ENCODE results near the gene DCC. TPM values are rescaled to one million over a fixed set of nuclear protein-coding genes. Genes with fewer than 3 reads are reported as not detected.

Gene DCC
- total RNA-seq, 2 experiments from 2014 or later = not detected

DNA sequence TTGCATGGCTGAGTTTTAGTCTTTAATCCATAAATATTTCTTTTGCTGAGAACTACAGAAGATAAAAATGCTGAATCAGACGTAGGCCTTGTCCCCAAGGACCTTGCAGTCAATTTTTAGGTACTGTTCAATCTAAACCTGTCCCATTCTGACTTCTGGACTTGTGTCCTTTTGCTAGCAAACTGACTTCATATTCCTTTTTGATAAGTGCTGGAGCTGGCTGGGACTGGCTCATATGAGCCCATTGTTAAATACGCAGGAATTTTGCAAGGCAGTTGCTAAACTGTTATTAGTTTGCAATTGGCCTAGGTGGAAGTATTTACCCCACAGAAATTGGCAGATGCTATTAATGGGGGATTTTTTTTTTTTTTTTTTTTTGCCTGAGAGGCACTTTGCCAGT is 941.4 kb downstream of the DCC start:
- Mint-ChIP-seq H3K27me3 (no peaks in the 10 kb centered on the region), H3K36me3 (ENCODE audit: low read depth) (no peaks in the 10 kb centered on the region), H3K4me1 (ENCODE audit: low read depth) (no peaks in the 10 kb centered on the region), H3K9me3 (peaks cover 12% of the 10 kb centered on the region), H3K27ac (no peak overlapping the region), H3K4me3 (no peak overlapping the region)
- no peak overlapping the region for H3K4me3 ChIP-seq (ENCODE audit: low read length)
- H3K27ac ChIP-seq (ENCODE audit: low read depth in 1 of 2, low read length in 2 of 2) = no peak overlapping the region
- no peaks in the 10 kb centered on the region for H3K27me3 ChIP-seq (ENCODE audit: control insufficient read depth in 1 of 2, insufficient read depth in 2 of 2, low read length in 2 of 2)
- no peak for TF ChIP-seq CTCF (IDR thresholded peaks at IDR 0.05)
- H3K9me3 ChIP-seq (ENCODE audit: control insufficient read depth in 1 of 2, insufficient read depth in 1 of 2, low read length in 2 of 2) = peaks cover 5 to 7% of the 10 kb centered on the region in 2 experiments
- H3K36me3 ChIP-seq (ENCODE audit: insufficient read depth, low read length) = no peaks in the 10 kb centered on the region
- ChIA-PET POLR2A (no interaction called here), CTCF (interaction anchor here (0.7 kb wide), 1 partner anchor 193 kb away, joined by 3 read pairs; no protein-coding TSS in a partner anchor)
- DNase-seq = no peak
- no peak for ATAC-seq (ENCODE audit: poor library complexity)
- intact Hi-C loops (cut with DNase I, micrococcal nuclease) = no loop called here
- no peaks in the 10 kb centered on the region for H3K4me1 ChIP-seq (ENCODE audit: insufficient read depth, low read length)

DNA sequence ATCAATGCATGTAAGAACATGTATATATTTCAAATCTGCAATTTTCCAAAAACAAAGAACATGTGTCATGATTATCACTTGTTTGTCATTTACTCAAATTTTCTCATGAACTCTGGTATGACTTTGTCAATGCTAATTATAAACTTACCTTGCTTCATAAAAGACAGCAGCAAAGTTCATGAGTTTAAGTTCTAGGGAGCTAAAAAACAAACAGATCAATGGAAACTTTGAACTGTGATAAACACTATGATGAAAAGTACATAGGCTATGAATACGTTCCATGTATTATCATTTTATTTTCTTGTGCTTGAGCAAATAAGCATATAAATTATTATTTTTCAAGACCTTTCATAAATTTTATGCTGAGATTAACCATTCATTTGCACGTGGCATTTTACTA is 943.7 kb downstream of the DCC start:
- POLR2A ChIA-PET = no interaction called here
- no peak overlapping the region for H3K4me3 ChIP-seq (ENCODE audit: low read length)
- Mint-ChIP-seq H3K9me3 (peaks cover 9% of the 10 kb centered on the region), H3K36me3 (ENCODE audit: low read depth) (no peaks in the 10 kb centered on the region), H3K27ac (no peak overlapping the region), H3K4me3 (no peak overlapping the region), H3K4me1 (ENCODE audit: low read depth) (no peaks in the 10 kb centered on the region), H3K27me3 (no peaks in the 10 kb centered on the region)
- no peaks in the 10 kb centered on the region for H3K4me1 ChIP-seq (ENCODE audit: insufficient read depth, low read length)
- peaks cover 5 to 7% of the 10 kb centered on the region in 2 experiments for H3K9me3 ChIP-seq (ENCODE audit: control insufficient read depth in 1 of 2, insufficient read depth in 1 of 2, low read length in 2 of 2)
- no peak for DNase-seq
- ATAC-seq (ENCODE audit: poor library complexity) = no peak
- intact Hi-C loops (cut with DNase I, micrococcal nuclease) = no loop called here
- TF ChIP-seq CTCF (IDR thresholded peaks at IDR 0.05) = no peak
- CTCF ChIA-PET = no interaction called here
- H3K27me3 ChIP-seq (ENCODE audit: control insufficient read depth in 1 of 2, insufficient read depth in 2 of 2, low read length in 2 of 2) = no peaks in the 10 kb centered on the region
- no peaks in the 10 kb centered on the region for H3K36me3 ChIP-seq (ENCODE audit: insufficient read depth, low read length)
- H3K27ac ChIP-seq (ENCODE audit: low read depth in 1 of 2, low read length in 2 of 2) = no peak overlapping the region

DNA sequence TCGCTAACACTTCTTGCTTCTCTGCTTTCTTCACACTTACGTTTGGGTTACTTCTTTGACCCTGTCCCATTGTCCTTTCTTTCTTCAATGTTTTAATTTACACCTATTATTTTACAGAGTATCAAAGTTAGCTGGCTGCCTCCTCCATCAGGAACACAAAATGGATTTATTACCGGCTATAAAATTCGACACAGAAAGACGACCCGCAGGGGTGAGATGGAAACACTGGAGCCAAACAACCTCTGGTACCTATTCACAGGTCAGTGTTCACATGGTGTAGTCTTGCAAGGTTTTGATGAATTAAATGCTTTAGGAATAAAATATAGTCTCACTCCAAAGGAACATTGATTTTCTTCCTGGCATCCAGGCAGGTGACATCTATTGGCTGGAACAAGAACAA is 965.5 kb downstream of the DCC start:
- no peaks in the 10 kb centered on the region for H3K9me3 ChIP-seq (ENCODE audit: control insufficient read depth in 1 of 2, insufficient read depth in 1 of 2, low read length in 2 of 2)
- H3K27me3 ChIP-seq (ENCODE audit: control insufficient read depth in 1 of 2, insufficient read depth in 2 of 2, low read length in 2 of 2) = no peaks in the 10 kb centered on the region
- CTCF ChIA-PET = no interaction called here
- no peak for DNase-seq
- Mint-ChIP-seq H3K27ac (no peak overlapping the region), H3K4me1 (ENCODE audit: low read depth) (no peaks in the 10 kb centered on the region), H3K36me3 (ENCODE audit: low read depth) (no peaks in the 10 kb centered on the region), H3K27me3 (no peaks in the 10 kb centered on the region), H3K4me3 (no peak overlapping the region), H3K9me3 (peaks cover 7% of the 10 kb centered on the region)
- H3K27ac ChIP-seq (ENCODE audit: low read depth in 1 of 2, low read length in 2 of 2) = no peak overlapping the region
- H3K4me3 ChIP-seq (ENCODE audit: low read length) = no peak overlapping the region
- H3K36me3 ChIP-seq (ENCODE audit: insufficient read depth, low read length) = no peaks in the 10 kb centered on the region
- intact Hi-C loops (cut with DNase I, micrococcal nuclease) = no loop called here
- no peaks in the 10 kb centered on the region for H3K4me1 ChIP-seq (ENCODE audit: insufficient read depth, low read length)
- TF ChIP-seq CTCF (IDR thresholded peaks at IDR 0.05) = no peak
- no peak for ATAC-seq (ENCODE audit: poor library complexity)
- POLR2A ChIA-PET = no interaction called here
